Esophagus (tissue), 2 donors: ENCODE measurements around the gene EPN2. TPM values are rescaled to one million over a fixed set of nuclear protein-coding genes. Genes with fewer than 3 reads are reported as not detected.

Source experiments
- H3K27ac ChIP-seq, 2 donors: one replicate each; pipeline ENCODE4 v1.5.1; 2013; ENCODE audit warnings: low read depth in 2 of 2, mild to moderate bottlenecking in 2 of 2, inconsistent platforms in 1 of 2, low read length in 1 of 2, moderate library complexity in 1 of 2
- H3K27me3 ChIP-seq, 2 donors: one replicate each; pipeline ENCODE4 v1.6.1; 2013; ENCODE audit warnings: low read length in 2 of 2, control low read depth in 1 of 2, mild to moderate bottlenecking in 1 of 2; ENCODE audit not compliant: insufficient read depth in 2 of 2, control insufficient read depth in 1 of 2
- H3K36me3 ChIP-seq, 2 donors: one replicate each; pipeline ENCODE4 v1.6.1; 2013; ENCODE audit warnings: low read length in 1 of 2; ENCODE audit not compliant: control insufficient read depth in 2 of 2, insufficient read depth in 2 of 2
- H3K4me1 ChIP-seq, 2 donors: one replicate each; pipeline ENCODE4 v1.6.1; 2013; ENCODE audit warnings: low read length in 1 of 2; ENCODE audit not compliant: control insufficient read depth in 2 of 2, insufficient read depth in 2 of 2
- H3K4me3 ChIP-seq, 2 donors: one replicate each; pipeline ENCODE4 v1.5.1; 2013; ENCODE audit warnings: low read length in 2 of 2, mild to moderate bottlenecking in 2 of 2, low read depth in 1 of 2, moderate library complexity in 1 of 2
- H3K9me3 ChIP-seq, 2 donors: one replicate each; pipeline ENCODE4 v1.6.1; 2013; ENCODE audit warnings: mild to moderate bottlenecking in 2 of 2, low read depth in 1 of 2, low read length in 1 of 2, moderate library complexity in 1 of 2; ENCODE audit not compliant: control insufficient read depth in 2 of 2, insufficient read depth in 1 of 2
- WGBS, 2 donors: extraction: QIAGEN DNeasy Blood & Tissue Kit; methylation state at CpG; one replicate each; pipeline ENCODE4 v1.1.7; 2013; 5-methylcytosine and 5-hydroxymethylcytosine counted together
- polyA plus RNA-seq, 2 donors: library from polyadenylated mRNA; stranded (reverse); fragments of 200-250 nt; gene quantifications; one replicate each; pipeline ENCODE4 v1.2.3, GENCODE V29; 2013
- donor health status: healthy with polysubstance abuse.
- donor health status: Bipolar disorder and iron deficiency.

The EPN2 gene
- polyA plus RNA-seq, 2 donors = 27.9 to 44.7 TPM

- H3K9me3 ChIP-seq = no peaks in the 10 kb centered on the region
- peak overlapping the region in 1 of 2 donors; percentile 47 for H3K27ac ChIP-seq
- H3K36me3 ChIP-seq = peaks cover 7 to 39% of the 10 kb centered on the region in 2 donors
- no peaks in the 10 kb centered on the region for H3K27me3 ChIP-seq
- H3K4me3 ChIP-seq = no peak overlapping the region
- 68% methylated on average over 11 of the region's 11 CpGs for WGBS, 2 donors
- peaks cover 10 to 32% of the 10 kb centered on the region in 2 donors for H3K4me1 ChIP-seq
Measured at GRCh38 chr17:19286751-19287341, 49.7 kb downstream of the EPN2 start.

GRCh38 chr17:19287651-19288050 lies 50.5 kb downstream of the EPN2 start:
- no peak overlapping the region for H3K27ac ChIP-seq
- no peaks in the 10 kb centered on the region for H3K9me3 ChIP-seq
- no peaks in the 10 kb centered on the region for H3K27me3 ChIP-seq
- H3K36me3 ChIP-seq = peaks cover 6 to 36% of the 10 kb centered on the region in 2 donors
- WGBS, 2 donors = 75 to 88% methylated on average over 2 of the region's 2 CpGs
- no peak overlapping the region for H3K4me3 ChIP-seq
- H3K4me1 ChIP-seq = peaks cover 10 to 35% of the 10 kb centered on the region in 2 donors

GRCh38 chr17:19288453-19288852 lies 51.3 kb downstream of the EPN2 start:
- H3K27me3 ChIP-seq = no peaks in the 10 kb centered on the region
- H3K36me3 ChIP-seq = peaks cover 4 to 28% of the 10 kb centered on the region in 2 donors
- WGBS, 2 donors = 75 to 86% methylated on average over 5 of the region's 5 CpGs
- no peak overlapping the region for H3K27ac ChIP-seq
- H3K4me1 ChIP-seq = peaks cover 10 to 31% of the 10 kb centered on the region in 2 donors
- no peaks in the 10 kb centered on the region for H3K9me3 ChIP-seq
- H3K4me3 ChIP-seq = no peak overlapping the region

GRCh38 chr17:19290066-19290705 lies 53.0 kb downstream of the EPN2 start:
- no peaks in the 10 kb centered on the region for H3K27me3 ChIP-seq
- H3K27ac ChIP-seq = peak overlapping the region in 1 of 2 donors; percentile 57
- H3K36me3 ChIP-seq = peaks cover 4 to 26% of the 10 kb centered on the region in 2 donors
- peaks cover 10 to 23% of the 10 kb centered on the region in 2 donors for H3K4me1 ChIP-seq
- 65 to 69% methylated on average over 9 of the region's 9 CpGs for WGBS, 2 donors
- H3K4me3 ChIP-seq = no peak overlapping the region
- H3K9me3 ChIP-seq = no peaks in the 10 kb centered on the region

GRCh38 chr17:19291646-19292376 lies 54.6 kb downstream of the EPN2 start:
- no peaks in the 10 kb centered on the region for H3K27me3 ChIP-seq
- H3K4me3 ChIP-seq = no peak overlapping the region
- no peaks in the 10 kb centered on the region for H3K9me3 ChIP-seq
- peak overlapping the region; percentile 57 to 82 for H3K27ac ChIP-seq
- peaks cover 7 to 15% of the 10 kb centered on the region in 2 donors for H3K4me1 ChIP-seq
- 77 to 83% methylated on average over 12 of the region's 12 CpGs for WGBS, 2 donors
- H3K36me3 ChIP-seq = peaks cover 4 to 19% of the 10 kb centered on the region in 2 donors

GRCh38 chr17:19292377-19292711 lies 55.2 kb downstream of the EPN2 start:
- no peaks in the 10 kb centered on the region for H3K27me3 ChIP-seq
- peak overlapping the region; percentile 57 to 84 for H3K27ac ChIP-seq
- peaks cover 4 to 16% of the 10 kb centered on the region in 2 donors for H3K36me3 ChIP-seq
- H3K4me1 ChIP-seq = peaks cover 7 to 13% of the 10 kb centered on the region in 2 donors
- H3K9me3 ChIP-seq = no peaks in the 10 kb centered on the region
- no peak overlapping the region for H3K4me3 ChIP-seq
- 57 to 66% methylated on average over 4 of the region's 4 CpGs for WGBS, 2 donors

- Histone ChIP-seq H3K4me1 (peaks cover 9 to 13% of the 10 kb centered on the region in 2 donors), H3K27me3 (no peaks in the 10 kb centered on the region), H3K4me3 (no peak overlapping the region), H3K27ac (no peak overlapping the region), H3K36me3 (peaks cover 0 to 3% of the 10 kb centered on the region in 2 donors), H3K9me3 (no peaks in the 10 kb centered on the region)
- WGBS, 2 donors = 87 to 90% methylated on average over 3 of the region's 3 CpGs
Measured at GRCh38 chr17:19294443-19294842, 57.3 kb downstream of the EPN2 start.

GRCh38 chr17:19295473-19296135 lies 58.4 kb downstream of the EPN2 start:
- Histone ChIP-seq H3K4me3 (no peak overlapping the region), H3K4me1 (peaks cover 9 to 12% of the 10 kb centered on the region in 2 donors), H3K9me3 (no peaks in the 10 kb centered on the region), H3K27ac (no peak overlapping the region), H3K27me3 (no peaks in the 10 kb centered on the region), H3K36me3 (peaks cover 0 to 2% of the 10 kb centered on the region in 2 donors)
- 73 to 88% methylated on average over 8 of the region's 8 CpGs for WGBS, 2 donors
